ENCODE measurements around the gene MSMO1.

GRCh38 chr4:165328708-165329107 lies 1.2 kb downstream of the MSMO1 start:
- TF ChIP-seq TAF1 (IDR thresholded peaks at IDR 0.05; ENCODE audit: borderline replicate concordance, insufficient read depth, low read length), result no peak
- no peak for TF ChIP-seq POLR2AphosphoS5 (IDR thresholded peaks at IDR 0.05; ENCODE audit: low read depth, low read length)
- no peak for TF ChIP-seq SIN3A (IDR thresholded peaks at IDR 0.05; ENCODE audit: borderline replicate concordance, insufficient read depth, low read length)
- TF ChIP-seq FOXP2 (optimal IDR thresholded peaks at IDR 0.05; ENCODE audit: borderline replicate concordance, extremely low read depth, extremely low read length, insufficient read depth), result no peak
- no peak for TF ChIP-seq REST (IDR thresholded peaks at IDR 0.05; ENCODE audit: insufficient read depth in 1 of 2, low read depth in 2 of 2, low read length in 2 of 2)
